Islet precursor cell (in vitro differentiated cells): Measurements from ENCODE around the gene ADARB1.

ENCODE experiments used
- DNase-seq: peaks from one replicate; pipeline ENCODE4 v3.0.0-alpha.2; 2018

The ADARB1 gene

DNA sequence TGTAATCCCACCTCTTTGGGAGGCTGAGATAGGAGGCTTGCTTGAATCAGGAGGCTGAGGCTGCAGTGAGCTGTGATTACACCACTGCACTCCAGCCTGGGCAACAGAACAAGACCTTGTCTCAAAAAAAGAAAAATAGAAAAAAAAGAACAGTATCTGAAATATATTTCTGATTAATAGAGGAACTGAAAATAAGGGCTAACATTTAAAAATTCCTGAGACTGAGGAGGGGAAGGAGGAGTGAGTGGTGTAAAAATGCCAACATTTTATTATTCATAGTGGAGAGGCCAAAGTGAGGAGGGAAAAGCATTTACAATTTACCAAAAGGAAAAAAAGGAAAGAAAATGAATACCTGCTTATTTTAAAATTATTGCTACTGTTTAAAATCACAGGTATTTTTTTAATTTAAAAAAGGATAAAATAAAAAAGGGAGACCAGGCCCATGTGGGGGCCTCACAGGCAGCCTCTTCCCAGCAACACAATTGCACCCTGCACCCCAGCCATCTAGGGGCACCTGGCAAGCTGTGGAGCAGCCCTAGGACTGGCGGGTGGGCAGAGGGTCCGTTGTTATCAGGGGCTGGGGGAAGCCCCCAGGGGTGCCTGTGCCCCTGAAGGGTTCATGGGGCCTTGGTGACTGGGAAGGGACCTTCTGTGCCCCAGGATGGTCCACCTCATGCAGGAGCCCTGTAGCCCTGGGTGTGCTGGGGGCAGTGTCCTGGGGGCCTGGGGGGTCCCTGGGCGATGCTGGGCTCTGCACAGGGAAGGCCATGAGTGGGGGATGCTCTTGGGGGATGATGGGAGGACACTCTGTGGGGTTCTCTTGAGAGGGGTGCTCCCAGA, 34.8 kb upstream of the ADARB1 start:
- no peak for DNase-seq

DNA sequence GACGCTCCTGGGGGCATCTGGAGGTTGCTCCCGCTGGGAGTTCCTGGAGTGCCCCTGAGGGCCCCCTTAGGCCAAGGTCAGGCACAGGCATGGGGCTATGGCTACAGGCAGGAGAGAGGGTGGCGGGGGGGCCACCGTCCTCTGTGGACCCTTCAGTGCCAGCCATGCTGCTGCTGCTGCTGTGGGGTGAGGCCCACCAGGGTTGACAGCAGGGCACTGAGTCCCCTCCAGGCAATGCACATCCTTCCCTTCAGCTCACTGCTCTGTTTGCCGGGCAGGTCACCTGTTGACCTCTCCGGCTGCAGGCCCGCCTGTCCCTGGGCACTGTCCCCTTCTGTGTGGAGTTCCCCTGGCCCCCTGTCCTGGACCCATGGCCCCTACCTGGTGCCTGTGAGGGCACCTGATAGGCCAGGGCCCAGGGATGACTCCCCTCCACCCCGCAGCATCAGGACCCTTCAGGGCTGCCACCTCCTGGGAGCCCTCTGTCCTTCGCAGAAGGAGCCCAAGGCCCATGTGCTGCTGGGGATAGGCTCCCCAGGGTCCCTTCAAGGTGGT, 34.1 kb upstream of the ADARB1 start:
- no peak for DNase-seq

DNA sequence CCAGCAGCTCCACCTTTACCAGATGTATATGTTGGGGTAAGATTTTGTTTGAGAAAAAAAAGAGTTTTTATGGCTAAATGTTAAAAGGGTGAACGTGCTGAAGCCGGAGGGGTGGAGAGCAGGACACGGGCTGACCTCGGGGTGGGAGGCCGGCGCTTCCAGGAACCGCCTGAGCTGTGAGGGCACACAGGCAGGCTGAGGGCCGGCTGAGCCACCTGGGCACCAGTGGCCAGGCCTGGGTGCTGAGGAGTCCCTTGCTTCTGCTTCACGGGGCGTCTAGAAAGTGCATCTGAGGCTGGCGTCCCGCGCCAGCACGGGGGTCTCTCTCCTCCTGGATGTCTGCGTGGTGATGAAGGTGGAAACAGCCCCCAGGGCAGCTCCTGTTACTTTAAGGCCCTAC, 33.6 kb upstream of the ADARB1 start:
- DNase-seq = no peak

DNA sequence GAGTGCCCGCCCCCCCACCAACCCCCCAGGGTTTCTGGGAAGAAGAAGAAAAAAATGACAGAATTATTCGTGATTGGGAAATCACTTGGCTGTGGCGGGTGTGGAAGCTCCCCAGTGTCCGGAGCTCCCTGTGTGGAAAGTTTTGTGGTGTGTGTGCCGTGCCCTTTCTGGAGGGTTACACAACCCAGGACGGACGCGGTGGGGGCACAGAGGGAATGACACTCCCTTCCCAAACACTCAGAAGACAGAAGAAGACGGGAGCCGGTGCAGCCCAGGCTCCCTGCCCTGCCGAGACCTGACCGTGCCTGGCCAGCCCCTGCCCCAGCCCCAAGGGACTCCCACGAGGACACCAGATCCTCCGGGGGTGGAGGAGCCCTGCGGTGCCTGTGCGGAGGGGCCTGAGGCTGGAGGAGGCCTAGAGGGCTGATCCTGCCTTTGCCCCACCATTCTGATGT, 33.0 kb upstream of the ADARB1 start:
- no peak for DNase-seq

DNA sequence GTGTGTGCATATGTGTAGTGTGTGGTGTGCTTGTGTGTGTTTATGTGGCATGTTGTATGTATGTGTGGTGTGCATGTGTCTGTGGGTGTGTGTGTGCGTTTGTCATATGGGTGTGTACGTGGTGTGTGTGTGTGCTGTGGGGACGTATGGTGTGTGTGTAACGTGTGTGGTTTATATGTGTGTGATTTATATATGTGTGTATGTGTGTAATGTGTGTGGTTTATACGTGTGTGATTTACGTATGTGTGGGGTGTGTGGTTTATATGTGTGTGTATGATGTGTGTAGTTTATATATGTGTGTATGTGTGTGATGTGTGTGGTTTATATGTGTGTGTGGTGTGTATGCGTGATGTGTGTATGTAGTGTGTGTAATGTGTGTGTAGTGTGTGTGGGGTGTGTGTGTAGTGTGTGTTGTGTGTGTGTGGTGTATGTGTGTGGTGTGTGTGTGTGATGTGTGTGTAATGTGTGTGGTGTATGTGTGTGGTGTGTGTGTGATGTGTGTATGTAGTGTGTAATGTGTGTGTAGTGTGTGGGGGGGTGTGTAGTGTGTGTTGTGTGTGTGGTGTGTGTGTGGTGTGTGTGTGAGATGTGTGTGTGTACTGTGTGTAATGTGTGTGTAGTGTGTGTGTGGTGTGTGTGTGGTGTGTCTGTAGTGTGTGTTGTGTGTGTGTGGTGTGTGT, 32.3 kb upstream of the ADARB1 start:
- no peak for DNase-seq

DNA sequence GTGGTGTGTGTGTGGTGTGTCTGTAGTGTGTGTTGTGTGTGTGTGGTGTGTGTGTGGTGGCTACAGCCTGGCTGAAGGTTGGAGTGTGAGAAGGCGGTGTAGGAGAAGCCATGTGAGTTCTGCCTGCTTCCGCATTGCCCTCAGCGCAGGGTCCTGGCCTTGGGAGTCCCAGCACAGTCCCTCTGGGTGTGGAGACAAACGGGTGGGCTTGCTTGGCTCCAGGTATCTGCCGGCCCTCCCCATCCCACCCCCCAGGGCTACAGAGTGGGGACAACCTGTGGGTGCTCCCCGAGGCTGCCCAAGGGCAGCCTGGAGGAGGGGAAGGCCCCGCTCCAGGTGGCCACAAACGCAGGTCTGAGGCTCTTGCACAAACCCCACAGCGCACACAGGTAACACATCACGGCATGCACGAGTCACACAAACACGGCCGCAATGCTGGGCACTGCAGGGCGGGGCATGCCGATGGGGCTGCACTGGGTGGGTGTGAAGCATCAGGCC, 31.7 kb upstream of the ADARB1 start:
- no peak for DNase-seq

DNA sequence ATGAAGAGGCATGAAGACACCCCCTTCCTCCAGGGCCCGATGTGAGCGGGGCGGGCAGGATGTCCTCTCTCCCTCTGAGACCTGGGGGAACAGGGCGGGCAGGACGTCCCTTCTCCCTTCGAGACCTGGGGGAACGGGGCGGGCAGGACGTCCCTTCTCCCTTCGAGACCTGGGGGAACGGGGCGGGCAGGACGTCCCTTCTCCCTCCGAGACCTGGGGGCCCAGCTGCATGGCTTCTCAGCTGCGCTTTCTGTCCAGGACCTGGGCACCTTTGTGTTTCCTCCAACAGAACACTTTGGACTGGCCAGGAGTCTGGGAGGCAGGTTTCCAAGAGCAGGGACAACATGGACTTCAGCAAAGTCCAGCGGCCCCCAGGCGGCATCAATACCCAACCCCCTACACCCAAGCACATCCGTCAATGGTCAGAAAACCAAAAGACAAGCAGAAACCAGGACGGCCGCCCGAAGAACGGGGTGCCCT, 30.8 kb upstream of the ADARB1 start:
- no peak for DNase-seq

DNA sequence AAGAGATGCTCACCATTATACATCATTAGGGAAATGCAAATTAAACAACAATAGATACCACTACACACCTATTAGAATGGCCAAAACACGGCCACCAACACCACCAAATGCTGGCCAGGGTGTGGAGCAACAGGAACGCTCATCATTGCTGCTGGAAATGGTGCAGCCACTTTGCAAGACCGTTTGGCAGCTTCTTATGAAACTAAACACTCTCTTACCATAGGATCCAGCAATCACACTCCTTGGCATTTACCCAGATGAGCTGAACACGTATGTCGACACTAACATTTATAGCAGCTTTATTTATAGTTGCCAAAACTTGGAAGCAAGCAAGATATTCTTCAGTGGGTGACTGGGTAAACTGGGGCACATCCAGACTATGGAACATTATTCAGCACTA, 28.9 kb upstream of the ADARB1 start:
- no peak for DNase-seq

DNA sequence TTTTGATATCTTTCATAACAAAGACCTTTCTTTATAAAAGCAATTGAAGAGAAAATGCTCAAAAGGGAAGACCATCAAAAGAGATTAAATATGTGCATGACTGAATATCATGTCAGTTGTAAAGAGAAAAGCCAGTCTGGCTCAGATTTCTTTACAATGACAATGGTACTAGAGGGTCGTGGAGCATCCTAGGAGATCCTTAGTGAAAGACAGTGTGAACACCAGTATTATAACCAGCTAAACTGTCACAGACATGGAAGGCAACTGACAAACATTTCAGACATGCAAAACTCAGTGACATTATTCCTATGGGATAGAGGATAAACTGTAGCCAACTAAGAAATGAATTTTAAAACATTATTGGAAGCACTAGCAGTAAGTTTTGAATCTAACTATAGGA, 27.1 kb upstream of the ADARB1 start:
- DNase-seq = no peak

DNA sequence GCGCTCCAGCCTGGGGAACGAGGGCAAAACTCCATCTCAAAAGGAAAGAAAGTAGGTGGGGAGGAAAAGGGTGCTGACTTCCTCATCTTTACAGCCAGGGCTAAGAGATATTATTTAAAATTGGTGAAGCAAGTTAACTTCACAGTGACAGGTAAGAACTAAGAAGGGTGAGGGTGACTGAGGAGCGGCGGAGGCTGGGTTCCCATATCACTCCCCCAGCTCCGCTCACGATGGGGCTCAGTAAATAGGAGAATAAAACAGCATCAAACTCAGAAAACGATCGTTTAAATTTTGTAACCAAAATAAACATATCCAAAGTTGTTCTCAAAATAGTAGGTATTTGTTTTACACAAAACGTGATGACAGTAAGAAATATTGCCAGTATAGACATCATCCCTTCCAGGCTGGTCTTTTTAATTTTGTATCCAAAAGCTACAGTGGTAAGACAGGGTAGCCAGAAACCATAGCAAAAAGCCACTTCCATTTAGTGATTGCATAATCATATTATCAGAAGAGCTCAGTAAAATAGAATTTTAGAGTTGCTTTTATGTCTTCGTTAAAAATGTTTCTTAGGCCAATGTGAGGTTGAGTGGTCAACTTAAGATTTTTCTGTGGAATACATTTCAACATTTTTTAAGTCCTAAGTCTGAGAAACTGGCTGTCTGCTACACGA, 26.2 kb upstream of the ADARB1 start:
- DNase-seq = no peak

DNA sequence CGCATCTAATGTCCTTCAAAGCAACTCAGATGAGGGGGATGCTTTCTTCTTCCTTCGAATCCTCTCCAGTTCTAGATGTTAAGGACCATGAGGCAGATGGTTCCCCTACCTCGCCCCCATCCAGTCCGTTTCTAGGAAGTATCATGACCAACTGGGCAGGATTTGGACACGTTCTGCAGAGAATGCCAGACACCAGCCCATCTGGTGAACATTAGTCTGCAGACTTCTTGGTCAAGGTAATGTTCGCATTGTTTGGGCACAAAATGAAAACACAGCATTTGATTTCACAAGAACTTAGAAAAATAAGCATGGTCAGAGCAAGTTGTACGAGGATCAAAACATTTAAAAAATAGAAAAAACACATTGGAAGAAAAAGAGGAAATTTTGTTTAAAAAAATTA, 25.4 kb upstream of the ADARB1 start:
- no peak for DNase-seq

DNA sequence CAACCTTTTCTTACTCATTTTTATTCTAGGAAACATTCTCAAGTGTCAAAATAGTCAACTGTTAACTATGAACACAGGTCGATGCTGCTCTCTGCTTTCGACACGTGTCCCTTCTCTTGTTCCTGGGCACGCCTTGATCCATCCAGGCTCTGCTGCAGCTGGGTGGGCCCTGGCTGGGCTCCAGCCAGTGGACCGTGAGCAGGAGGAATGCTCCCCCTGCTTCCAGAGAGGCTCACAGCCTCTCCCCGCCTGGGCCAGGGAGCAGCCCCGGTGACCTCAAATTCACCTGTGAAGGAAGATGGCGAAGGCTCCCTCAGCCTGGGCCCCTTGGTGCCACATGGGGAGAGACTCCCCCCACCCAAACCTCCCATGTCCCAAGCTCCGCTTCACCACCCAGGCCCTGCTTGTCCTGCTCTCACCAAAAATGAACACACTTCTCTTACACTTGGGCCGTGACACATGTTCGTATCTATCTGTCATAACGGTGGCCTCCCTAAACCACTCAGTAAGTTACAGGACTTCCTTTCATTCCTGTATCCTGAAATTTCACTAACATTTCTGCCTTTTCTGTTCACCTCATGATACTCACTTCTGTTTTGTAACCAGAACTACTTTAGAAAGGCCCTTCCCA, 24.6 kb upstream of the ADARB1 start:
- DNase-seq = no peak

DNA sequence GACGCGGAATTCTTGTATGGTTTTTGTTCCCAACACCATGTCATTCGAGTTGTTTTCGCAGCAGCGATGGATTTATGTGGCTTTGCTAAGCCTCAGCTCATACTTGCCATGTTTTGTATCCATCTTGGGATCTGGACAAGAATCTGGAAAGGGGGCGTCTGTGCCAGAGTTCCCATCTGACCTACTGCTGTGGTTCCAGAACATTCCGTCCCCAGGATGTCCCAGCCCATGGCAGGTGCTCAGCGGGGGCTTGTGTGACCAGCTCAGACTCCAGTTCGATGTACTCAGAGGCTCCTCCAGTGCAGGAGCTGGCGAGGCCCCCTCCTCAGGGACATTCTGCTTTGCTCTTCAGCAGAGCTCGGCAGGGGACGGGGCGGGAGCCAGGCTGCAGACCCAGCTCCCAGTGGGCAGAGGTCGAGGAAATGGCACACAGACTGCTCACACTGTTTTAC, 24.0 kb upstream of the ADARB1 start:
- no peak for DNase-seq

DNA sequence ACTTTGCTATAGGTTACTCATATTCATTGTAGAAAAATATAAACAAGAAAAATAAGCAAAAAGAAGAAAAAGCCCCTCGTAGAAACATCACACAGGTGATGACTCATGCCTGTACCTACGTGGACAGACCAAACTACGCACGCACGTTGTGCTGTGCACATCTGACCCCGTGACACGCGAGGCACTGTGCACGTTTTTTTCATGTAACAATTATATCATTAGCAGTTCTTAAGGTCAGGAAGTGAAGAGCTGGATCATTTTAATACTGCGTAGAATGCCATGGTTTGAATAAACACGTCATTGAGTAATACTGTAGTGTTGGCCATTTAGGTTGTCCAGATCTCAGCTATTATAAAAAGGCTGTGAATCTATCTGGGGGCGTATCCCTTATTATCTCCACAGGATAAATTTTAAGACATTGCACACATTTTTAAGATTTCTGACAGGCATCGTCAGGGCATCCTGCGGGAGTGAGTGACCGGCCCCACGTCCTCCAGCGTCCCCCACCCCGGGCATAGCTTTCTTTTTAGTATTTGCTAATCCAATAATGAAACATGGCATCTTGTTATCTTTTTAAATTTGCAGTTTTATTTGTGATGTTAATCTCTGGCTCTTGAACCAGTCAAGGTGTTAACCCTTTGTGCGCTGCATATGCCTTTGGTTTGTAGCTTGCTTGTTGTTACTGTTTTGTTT, 23.4 kb upstream of the ADARB1 start:
- DNase-seq = no peak

DNA sequence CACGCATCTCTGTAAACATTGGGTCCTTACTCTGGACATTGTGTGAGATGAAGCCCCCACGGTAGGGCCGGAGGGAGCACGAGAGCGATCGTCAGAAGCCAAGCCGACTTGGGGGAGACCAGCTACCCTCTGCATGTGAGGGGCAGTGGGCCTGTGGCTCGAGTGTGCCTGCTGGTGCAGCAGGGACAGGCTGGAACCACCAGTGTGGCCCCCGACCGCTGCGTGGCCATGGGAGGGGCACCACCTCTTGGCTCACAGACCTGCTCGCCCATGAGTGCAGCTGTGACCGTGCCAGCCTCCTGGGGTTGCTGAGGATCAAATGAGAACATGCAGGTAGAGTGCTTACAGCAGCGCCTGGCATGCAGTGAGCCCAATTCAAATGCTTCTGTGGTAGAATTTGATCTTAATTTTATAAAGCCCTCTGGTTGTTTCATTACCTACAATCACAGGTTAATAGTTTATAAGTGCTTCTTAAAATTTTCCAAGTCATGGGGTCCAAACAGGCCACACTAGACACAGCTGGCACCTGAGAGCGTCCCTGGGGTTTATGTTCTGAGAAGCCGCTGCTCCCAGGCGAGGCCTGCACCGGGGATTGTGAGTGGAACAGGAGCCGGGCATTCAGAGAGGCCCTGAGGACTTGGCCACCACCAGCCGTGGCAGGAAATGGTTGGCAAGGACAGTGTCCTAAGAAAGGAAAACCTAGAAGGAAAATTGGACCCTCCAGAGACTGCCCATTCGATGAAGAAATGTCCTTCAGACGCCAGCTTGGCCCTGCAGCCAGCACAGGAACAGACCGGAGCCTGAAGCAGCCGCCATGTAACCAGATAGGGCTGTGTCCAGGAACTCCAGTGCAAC, 22.6 kb upstream of the ADARB1 start:
- DNase-seq = no peak

DNA sequence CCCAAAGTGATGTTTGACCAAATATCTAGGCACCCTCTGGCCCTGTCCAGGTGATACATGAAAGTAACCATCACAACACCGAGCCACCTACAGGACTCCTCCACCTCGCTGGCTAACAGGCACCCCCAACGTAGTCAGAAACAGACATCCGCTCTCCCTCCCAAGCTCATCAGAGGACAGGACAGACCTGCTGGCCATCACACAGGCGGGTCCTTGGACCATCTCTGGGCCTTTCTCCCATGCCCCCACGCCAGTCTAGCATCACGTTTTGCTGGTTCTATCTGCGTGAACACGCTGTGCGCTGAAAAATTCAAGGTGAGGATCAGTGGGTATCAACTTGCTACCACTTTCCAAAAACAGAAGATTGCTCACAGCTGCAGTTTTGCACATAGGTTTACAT, 21.4 kb upstream of the ADARB1 start:
- no peak for DNase-seq

DNA sequence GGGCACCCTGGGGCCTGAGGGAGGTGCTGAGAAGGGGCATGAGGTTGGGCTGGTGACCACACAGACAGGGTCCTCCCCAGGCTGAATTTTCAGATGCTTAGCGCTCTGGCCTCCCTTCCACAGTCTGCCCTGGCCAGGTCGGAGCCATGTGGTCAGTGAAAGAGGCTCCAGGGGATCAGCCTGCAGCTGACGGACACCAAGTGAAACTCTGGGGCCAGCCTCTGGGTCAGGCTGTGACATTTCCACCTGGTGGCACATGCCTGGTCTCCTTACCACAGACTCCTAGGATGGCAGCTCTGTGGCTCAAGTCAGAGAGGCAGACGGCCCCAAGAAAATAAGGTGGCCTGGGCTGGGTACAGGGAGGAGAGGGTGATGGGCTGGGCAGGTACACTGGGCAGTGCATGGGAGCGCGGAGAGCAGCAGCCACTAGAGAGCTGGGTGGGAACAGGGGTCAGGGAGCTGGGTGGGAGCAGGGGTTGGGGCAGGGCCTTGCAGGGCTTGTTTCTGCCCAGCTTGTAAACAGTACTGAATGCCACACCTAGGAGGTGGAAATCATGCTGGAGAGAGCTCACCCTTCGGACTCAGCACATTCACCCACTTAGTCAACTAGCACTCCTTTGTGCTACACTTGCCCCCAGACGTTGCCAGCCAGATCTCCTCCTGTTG, 20.7 kb upstream of the ADARB1 start:
- no peak for DNase-seq

DNA sequence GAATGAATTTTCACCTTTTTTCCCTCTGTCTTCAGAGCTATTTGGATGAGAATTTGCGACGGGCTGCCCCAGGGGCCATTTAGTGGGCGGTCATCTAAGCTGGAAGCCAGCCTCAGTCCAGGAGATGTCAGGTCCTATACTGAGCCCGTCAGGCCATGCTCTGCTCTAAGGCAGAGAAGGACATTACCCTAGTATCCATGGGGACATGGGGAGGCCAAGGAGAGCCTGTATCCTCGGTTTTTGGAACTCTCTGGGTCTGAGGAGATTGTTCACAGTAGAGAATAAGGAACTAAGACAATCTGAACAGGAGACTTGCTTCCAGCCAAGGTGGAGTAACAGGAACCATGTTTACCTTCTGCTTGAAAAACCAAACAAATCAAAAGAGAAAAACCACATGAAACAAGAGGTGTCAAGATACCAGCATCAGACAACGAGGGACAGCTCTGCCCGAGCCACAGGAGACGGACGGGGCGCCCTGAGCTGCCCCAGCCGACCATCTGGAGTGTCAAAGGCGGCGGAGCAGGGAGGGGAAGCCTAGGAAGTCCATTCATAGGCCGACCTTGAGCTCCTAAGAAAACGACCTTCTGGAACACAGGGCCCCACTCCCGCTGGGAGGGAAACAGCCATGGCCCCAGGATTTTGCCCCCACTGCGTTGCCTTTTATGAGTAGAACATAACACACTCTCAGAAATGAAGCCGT, 20.0 kb upstream of the ADARB1 start:
- DNase-seq = no peak

DNA sequence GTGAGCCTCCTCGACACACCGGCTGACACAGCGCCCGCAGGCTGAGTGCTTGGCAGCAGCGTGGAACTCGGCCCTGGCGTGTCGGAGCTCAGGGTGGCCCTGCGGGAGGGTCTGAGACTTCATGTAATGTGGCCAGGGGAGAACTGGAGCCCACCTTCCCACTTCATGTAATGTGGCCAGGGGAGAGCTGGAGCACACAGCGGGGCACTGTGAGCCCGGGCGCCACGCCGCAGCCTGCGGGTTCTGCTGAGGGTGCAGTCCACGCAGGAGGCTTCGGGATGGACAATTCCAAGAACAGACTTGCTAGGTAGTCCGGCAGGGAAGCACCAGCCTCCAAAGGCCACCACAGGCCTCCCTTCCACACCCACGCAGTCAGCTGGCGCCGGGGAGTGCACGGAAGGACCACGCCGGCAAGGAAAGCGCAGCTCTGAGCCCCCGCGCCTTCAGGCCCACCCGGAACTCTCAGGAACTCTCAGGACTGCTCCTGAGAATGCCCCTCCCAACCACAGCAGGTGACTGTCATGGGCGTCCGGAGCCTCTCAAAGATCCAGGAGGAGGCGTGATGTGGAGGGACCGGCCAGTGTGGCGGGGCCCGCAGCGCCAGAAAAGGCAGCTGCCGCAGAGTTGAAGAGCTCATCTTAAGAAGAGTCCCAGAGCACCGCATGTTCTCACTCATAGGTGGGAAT, 19.3 kb upstream of the ADARB1 start:
- DNase-seq = no peak
